Astrocyte of the spinal cord (primary cell): ENCODE results near the gene PATJ.
A peak's percentile ranks its signal among the peaks of the same experiment; 100 is the strongest.
"Not testable (repeated sequence)": the region's sequence is repeated elsewhere in the genome, so short reads cannot be mapped to it uniquely, and the experiment has no call there.

Experiments used
- DNase-seq: peaks from one replicate; pipeline ENCODE4 v3.0.0; 2011; ENCODE audit warnings: low read depth, low spot score
- H3K4me3 ChIP-seq: 2 replicates; pipeline ENCODE4 v1.5.1; 2011; ENCODE audit warnings: low read depth, mild to moderate bottlenecking, low read length, moderate library complexity
- in situ Hi-C: cut with HindIII; loops from 2 replicates; pipeline ENCODE4 v1.10.0; 2017; ENCODE audit warnings: low sequenced_read_pairs
- TF ChIP-seq, protein P1 (sequence below): IDR thresholded peaks from 2 replicates; pipeline ENCODE4 v1.5.1; 2012; ENCODE audit warnings: low read depth, mild to moderate bottlenecking, low read length, inconsistent platforms

PATJ gene

DNA sequence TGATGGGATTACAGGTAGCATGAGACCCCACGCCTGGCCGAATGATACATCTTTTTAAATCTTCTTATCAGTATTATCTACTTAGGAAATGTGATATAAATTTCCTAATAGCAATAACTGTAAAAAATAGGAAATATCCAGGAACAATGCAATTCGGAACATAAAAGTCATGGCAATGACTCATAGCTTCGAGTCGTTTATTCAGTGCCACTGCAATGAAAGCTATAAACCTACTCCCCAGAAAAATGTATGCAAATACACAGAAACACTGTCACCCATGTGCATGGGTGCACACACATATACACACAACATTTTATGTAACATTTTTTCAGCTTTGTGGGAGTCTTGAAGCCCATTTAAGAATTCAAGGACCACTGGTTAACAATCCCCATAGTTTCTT lies 194.6 kb downstream of the PATJ start:
- H3K4me3 ChIP-seq = no peak overlapping the region
- TF ChIP-seq, protein P1, sequence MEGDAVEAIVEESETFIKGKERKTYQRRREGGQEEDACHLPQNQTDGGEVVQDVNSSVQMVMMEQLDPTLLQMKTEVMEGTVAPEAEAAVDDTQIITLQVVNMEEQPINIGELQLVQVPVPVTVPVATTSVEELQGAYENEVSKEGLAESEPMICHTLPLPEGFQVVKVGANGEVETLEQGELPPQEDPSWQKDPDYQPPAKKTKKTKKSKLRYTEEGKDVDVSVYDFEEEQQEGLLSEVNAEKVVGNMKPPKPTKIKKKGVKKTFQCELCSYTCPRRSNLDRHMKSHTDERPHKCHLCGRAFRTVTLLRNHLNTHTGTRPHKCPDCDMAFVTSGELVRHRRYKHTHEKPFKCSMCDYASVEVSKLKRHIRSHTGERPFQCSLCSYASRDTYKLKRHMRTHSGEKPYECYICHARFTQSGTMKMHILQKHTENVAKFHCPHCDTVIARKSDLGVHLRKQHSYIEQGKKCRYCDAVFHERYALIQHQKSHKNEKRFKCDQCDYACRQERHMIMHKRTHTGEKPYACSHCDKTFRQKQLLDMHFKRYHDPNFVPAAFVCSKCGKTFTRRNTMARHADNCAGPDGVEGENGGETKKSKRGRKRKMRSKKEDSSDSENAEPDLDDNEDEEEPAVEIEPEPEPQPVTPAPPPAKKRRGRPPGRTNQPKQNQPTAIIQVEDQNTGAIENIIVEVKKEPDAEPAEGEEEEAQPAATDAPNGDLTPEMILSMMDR = no peak
- in situ Hi-C loops = no loop called here
- no peak for DNase-seq

DNA sequence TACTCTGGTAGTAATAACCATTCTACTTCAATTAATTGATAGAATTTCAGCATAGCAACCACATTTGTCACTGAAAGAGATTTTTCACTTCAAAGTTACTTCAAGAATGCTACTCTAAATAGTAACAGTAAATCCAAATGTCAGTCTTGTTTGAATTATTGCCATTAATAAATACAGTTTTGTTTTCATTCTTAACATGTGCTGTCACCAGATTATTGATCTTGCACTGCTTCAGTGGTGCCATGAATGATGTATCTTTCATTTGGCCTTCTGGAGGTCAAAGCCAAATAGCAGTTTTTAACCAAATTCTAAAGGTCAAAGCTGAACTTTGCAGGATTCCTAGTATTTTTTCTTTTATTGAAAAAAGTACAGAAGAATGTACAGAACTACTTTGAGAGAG lies 199.5 kb downstream of the PATJ start:
- DNase-seq = no peak
- in situ Hi-C loops = no loop called here
- H3K4me3 ChIP-seq = no peak overlapping the region

DNA sequence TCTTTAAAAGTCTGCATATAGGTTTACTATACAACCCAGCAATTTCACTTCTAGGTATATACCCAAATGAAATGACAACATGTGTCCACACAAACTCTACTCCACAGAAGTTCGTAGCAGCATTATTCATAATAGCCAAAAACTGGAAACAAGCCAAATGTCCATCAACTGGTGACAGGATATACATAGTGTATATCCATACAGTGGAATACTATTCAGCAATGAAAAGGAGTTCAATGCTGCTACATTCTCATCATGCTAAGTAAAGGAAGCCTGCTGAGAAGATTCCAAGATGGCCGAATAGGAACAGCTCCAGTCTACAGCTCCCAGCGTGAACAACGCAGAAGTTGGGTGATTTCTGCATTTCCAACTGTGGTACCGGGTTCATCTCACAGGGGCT lies 200.6 kb downstream of the PATJ start:
- in situ Hi-C loops = no loop called here
- DNase-seq = no peak
- TF ChIP-seq, protein P1 = no peak
- no peak overlapping the region for H3K4me3 ChIP-seq

More for the DNA sequence above, 199.5 kb downstream of the PATJ start:
- TF ChIP-seq, protein P1 = no peak

DNA sequence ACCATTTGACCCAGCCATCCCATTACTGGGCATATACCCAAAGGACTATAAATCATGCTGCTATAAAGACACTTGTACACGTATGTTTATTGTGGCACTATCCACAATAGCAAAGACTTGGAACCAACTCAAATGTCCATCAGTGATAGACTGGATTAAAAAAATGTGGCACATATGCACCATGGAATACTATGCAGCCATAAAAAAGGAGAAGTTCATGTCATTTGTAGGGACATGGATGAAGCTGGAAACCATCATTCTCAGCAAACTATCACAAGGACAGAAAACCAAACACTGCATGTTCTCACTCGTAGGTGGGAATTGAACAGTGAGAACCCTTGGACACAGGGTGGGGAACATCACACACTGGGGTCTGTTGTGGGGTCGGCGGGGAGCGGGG lies 206.4 kb downstream of the PATJ start:
- H3K4me3 ChIP-seq, DNase-seq, in situ Hi-C loops: not testable (repeated sequence)

DNA sequence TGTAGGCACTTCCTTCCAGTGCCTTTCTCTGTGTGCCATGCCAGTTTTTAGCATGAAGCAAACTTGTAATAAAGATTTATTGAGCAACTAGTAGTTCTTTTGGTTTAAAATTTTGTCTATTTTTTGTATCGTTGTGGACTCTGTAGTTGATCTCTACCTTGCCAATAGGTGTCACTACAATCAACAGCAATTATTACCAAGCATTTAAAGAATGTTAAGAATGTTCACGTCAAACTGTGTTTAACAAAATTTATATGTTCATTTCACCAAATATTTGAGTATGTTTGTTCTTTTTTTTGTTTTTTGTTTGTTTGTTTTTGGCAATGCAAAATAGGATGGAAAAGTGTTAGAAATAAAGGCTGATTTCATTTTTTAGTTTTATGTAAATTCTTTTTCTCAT lies 208.1 kb downstream of the PATJ start:
- no peak overlapping the region for H3K4me3 ChIP-seq
- in situ Hi-C loops = no loop called here
- TF ChIP-seq, protein P1 = peak; percentile 28
- DNase-seq = no peak

DNA sequence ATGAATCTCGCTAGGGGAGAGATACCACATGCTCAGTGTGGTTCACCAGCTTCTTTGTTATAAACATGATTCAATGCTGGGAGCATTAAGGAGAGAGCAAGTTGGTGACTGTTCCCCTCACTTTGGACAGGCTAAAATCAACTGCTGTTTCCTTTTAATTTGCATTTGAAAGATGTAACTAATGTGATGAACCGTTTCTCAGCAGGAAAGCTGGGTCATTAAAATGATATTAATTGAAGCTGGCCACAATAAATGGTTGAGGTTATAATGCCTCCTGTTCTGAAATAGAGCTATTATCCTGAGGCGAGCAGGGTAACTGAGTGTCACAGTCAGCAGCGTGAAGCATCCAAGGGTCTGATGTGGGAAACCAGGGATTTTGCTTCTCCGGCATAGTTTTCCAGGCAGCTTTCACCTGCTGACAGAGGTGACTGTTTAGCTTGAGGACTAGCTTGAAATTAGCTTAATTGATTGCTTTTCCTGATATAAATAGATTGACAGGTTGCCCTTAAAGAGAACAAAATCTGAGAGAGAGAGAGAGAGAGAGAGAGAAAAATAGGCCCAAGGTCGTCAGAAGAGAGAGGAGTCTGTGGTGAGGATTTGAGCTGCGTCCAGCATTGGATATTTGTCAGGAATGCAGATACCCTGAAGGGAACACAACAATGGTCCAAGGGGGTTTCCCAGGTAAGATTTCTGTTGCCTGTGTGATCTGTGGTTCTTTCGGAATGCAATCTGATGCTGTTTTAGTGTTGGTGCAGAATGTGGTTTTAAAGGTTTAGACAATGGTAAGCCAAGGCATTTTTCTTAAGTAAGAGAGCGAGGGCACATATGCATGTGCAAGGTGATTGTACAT lies 209.7 kb downstream of the PATJ start:
- peak; percentile 78 for DNase-seq
- in situ Hi-C loops = no loop called here
- no peak overlapping the region for H3K4me3 ChIP-seq
- TF ChIP-seq, protein P1 = no peak

DNA sequence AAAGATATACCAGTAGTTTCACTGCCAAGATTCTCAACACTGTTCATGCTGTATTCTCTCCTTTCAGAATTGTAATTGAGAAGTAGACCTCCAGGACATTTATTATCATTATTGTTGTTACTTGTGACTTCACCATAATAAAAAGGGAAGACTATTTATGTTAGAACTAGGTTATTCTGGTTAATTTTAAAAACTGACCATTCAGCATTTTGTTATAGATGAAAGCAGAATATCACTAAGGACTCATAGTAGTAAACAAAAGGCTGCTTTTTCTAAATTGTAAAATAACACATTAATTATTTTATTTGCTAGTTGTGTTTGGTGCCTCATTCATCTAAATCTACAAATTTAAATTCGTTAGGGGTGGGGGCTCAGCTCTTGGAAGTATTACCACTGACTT lies 210.4 kb downstream of the PATJ start:
- no peak overlapping the region for H3K4me3 ChIP-seq
- TF ChIP-seq, protein P1 = no peak
- no peak for DNase-seq
- in situ Hi-C loops = no loop called here
